Ovary (tissue), 9 donors: ENCODE measurements around the gene S100A6. TPM values are rescaled to one million over a fixed set of nuclear protein-coding genes. Genes with fewer than 3 reads are reported as not detected.

Experiments
- DNase-seq, 5 donors: peaks; one replicate each; pipeline ENCODE4 v3.0.0-alpha.2; 2019 to 2020
- H3K27ac ChIP-seq, 2 donors: fragments of 200-600 bp; one replicate each; pipeline versions ENCODE4 v1.5.1 to v1.8.0; 2019 to 2022
- H3K27me3 ChIP-seq: fragments of 200-600 bp; one replicate; pipeline ENCODE4 v1.8.0; 2022
- H3K36me3 ChIP-seq: fragments of 200-600 bp; sonication (generic); one replicate; pipeline ENCODE4 v1.5.1; 2019
- H3K4me1 ChIP-seq: one replicate; pipeline ENCODE4 v1.8.1; 2013; ENCODE audit warnings: mild to moderate bottlenecking, moderate library complexity; ENCODE audit not compliant: insufficient read depth
- H3K4me3 ChIP-seq: fragments of 200-600 bp; sonication (generic); one replicate; pipeline ENCODE4 v1.5.1; 2017
- H3K9me3 ChIP-seq, 2 donors: fragments of 200-600 bp in 1 of 2; sonication (generic) in 1 of 2; one replicate each; pipeline versions ENCODE4 v1.5.1 to v1.8.1; 2013 to 2019; ENCODE audit warnings: mild to moderate bottlenecking in 1 of 2, moderate library complexity in 1 of 2
- EP300 ChIP-seq: sonication (generic); formaldehyde crosslinking; IDR thresholded peaks from one replicate; pipeline ENCODE4 v1.6.1; 2017; ENCODE audit warnings: antibody characterized with exemption
- POLR2A ChIP-seq: fragments of 450-650 bp; IDR thresholded peaks from one replicate; pipeline ENCODE4 v1.6.1; 2017; ENCODE audit warnings: antibody characterized with exemption, mild to moderate bottlenecking, moderate library complexity
- WGBS, 3 donors: extraction: QIAGEN DNeasy Blood & Tissue Kit in 1 of 3; methylation state at CpG; one replicate each; pipeline versions ENCODE4 v1.1.5 to v1.1.7; 2013 to 2017; 5-methylcytosine and 5-hydroxymethylcytosine counted together
- intact Hi-C, 4 donors: fragments of 100-400 bp; cut with DNase I; formaldehyde crosslinking; loops; one replicate each; pipeline versions ENCODE4 v1.11.0 to v1.15.1; 2022 to 2023
- polyA plus RNA-seq, 2 donors: library from polyadenylated mRNA; stranded (reverse); fragments of 200-250 nt in 1 of 2; fragments of 350-450 nt in 1 of 2; fragmentation: Illumina TruSeq in 1 of 2; extraction: RNeasy Lipid Tissue Mini Kit (QIAGEN cat#74804) in 1 of 2; gene quantifications; one replicate each; pipeline ENCODE4 v1.2.3, GENCODE V29; 2013 to 2014
- total RNA-seq, 7 donors: library from RNA; depleted of rRNA in 2 of 7; stranded (reverse); fragments of >200 nt in 2 of 7; fragmentation: NEBNext Ultra II Directional in 3 of 7; extraction: Animal tissue kit (Norgen Biotek cat#: 25700) in 3 of 7; gene quantifications; one replicate each; pipeline versions ENCODE4 v1.1.0 to v1.2.4, GENCODE V29; 2016 to 2023
- TF ChIP-seq, protein P1 (sequence below), 3 donors: fragments of 450-650 bp in 2 of 3; fragments of 200-600 bp in 1 of 3; IDR thresholded peaks; one replicate each; pipeline versions ENCODE4 v1.5.1 to v1.8.0; 2016 to 2022; ENCODE audit warnings: antibody characterized with exemption in 3 of 3, mild to moderate bottlenecking in 1 of 3
- donor health status: DM: no; HTN: no; CAD: no; lungs with moderate emphysema.
- donor health status: DM: no; HTN: no; CAD: no.
- donor health status: Bipolar disorder and iron deficiency.
- donor health status: DM: yes; HTN: yes; CAD: no.
- donor health status: DM: no; HTN: no; CAD: no.
- donor health status: DM: yes; HTN: yes; CAD: no.

The S100A6 gene
- total and polyA plus RNA-seq, 9 donors = 170 to 764 (median 460) TPM

DNA sequence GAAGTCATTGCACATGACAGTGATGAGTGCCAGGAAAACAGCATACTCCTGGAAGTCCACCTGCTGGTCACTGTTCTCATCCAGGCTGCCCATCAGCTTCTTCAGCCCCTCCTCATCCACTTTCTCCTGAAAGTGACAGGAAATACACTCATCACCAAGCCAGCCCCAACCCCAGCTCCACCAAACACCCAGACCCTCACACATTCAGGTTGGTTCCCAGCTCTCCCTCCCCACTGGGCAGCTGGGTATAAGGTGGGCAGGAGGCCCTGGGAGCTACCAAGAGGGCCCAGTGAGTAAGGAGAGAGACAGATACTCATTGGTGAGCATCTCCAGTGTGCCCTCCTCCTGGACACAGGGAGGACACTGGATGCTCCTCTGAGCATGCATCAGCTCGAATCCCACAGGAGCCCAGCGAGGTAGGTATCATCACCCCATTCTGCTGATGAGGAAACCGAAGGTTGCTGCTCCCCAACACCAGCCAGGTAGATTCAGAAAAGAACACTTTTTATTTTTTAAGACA, 25.7 kb upstream of the S100A6 start:
- no peaks in the 10 kb centered on the region for H3K36me3 ChIP-seq
- no peak overlapping the region for H3K4me3 ChIP-seq
- TF ChIP-seq, protein P1, sequence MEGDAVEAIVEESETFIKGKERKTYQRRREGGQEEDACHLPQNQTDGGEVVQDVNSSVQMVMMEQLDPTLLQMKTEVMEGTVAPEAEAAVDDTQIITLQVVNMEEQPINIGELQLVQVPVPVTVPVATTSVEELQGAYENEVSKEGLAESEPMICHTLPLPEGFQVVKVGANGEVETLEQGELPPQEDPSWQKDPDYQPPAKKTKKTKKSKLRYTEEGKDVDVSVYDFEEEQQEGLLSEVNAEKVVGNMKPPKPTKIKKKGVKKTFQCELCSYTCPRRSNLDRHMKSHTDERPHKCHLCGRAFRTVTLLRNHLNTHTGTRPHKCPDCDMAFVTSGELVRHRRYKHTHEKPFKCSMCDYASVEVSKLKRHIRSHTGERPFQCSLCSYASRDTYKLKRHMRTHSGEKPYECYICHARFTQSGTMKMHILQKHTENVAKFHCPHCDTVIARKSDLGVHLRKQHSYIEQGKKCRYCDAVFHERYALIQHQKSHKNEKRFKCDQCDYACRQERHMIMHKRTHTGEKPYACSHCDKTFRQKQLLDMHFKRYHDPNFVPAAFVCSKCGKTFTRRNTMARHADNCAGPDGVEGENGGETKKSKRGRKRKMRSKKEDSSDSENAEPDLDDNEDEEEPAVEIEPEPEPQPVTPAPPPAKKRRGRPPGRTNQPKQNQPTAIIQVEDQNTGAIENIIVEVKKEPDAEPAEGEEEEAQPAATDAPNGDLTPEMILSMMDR (IDR thresholded peaks at IDR 0.05) = no peak
- TF ChIP-seq EP300 (no peak), POLR2A (no peak)
- no peak for DNase-seq
- intact Hi-C loops = loop anchor here in 1 of 4 donors (5.0 to 10.0 kb wide), 2 partner anchors 49 to 207 kb away; partner anchors contain the start of gene S100A9
- H3K27ac ChIP-seq = peak overlapping the region in 1 of 2 donors; percentile 27
- 96 to 100% (median 96%) methylated on average over 3 of the region's 3 CpGs for WGBS, 3 donors
- no peaks in the 10 kb centered on the region for H3K9me3 ChIP-seq
- peaks cover 16% of the 10 kb centered on the region for H3K4me1 ChIP-seq
- no peaks in the 10 kb centered on the region for H3K27me3 ChIP-seq

DNA sequence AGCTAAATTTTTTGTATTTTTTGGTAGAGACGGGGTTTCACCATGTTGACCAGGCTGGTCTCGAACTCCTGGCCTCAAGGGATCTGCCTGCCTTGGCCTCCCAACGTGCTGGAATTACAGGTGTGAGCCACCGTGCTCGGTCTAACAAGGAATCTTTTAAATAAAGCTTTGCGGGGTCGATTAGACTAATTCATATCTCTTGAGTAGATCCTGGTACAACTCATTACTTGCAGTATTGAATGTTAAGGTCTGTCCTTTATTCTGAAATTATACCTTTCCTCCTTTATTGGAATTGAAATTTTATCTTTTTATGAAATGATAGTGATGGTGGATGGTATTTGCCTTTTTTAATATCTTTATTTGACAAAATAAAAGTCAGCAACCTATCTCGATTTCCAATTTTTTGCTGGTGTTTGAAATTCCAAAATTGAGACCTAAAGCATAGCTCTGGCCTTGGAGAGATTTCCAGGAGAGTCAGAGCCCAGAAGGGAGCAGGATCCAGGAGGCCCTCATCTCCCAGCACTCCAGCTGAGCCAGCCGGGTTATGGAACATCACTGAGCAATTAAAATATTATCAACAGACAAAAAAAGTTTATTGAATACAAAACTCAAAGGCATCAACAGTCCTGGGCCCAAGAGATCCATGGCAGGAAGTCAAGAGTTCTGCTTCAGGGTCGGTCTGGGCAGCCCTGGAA, 25.1 kb upstream of the S100A6 start:
- TF ChIP-seq, protein P1 (IDR thresholded peaks at IDR 0.05) = no peak
- TF ChIP-seq POLR2A (no peak), EP300 (no peak)
- no peaks in the 10 kb centered on the region for H3K36me3 ChIP-seq
- H3K27me3 ChIP-seq = no peaks in the 10 kb centered on the region
- peaks cover 11% of the 10 kb centered on the region for H3K4me1 ChIP-seq
- no peak overlapping the region for H3K4me3 ChIP-seq
- intact Hi-C loops = loop anchor here in 1 of 4 donors (5.0 to 10.0 kb wide), 2 partner anchors 49 to 206 kb away; partner anchors contain the start of gene S100A9
- WGBS, 3 donors = 56 to 70% (median 67%) methylated on average over 10 of the region's 10 CpGs
- H3K27ac ChIP-seq = peak overlapping the region in 1 of 2 donors; percentile 27
- H3K9me3 ChIP-seq = no peaks in the 10 kb centered on the region
- DNase-seq = peak in 1 of 5 donors; percentile 38

DNA sequence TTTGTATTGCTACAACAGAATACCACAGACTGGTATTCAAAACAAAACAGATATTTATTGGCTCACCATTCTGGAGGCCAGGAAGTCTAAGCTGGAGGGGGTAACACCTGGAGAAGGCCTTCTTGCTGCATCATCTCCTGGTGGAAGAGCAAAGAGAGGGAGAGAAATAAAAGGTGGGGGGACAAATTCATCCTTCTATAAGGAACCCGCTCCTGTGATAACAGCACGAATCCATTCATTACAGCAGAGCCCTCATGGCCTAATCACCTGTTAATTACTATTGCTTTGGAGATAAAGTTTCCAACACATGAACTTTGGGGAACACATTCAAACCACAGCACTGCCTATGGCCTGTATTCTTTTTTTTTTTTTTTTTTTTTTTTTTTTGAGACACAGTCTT, 24.4 kb upstream of the S100A6 start:
- no peaks in the 10 kb centered on the region for H3K27me3 ChIP-seq
- intact Hi-C loops = loop anchor here in 1 of 4 donors (5.0 to 10.0 kb wide), 2 partner anchors 48 to 205 kb away; partner anchors contain the start of gene S100A9
- no peaks in the 10 kb centered on the region for H3K36me3 ChIP-seq
- no peak for TF ChIP-seq EP300
- TF ChIP-seq, protein P1 (IDR thresholded peaks at IDR 0.05) = no peak
- no peak for TF ChIP-seq POLR2A
- H3K9me3 ChIP-seq = no peaks in the 10 kb centered on the region
- no peak for DNase-seq
- no peak overlapping the region for H3K4me3 ChIP-seq
- no peak overlapping the region for H3K27ac ChIP-seq
- 93 to 97% (median 94%) methylated on average over 2 of the region's 2 CpGs for WGBS, 3 donors
- peaks cover 4% of the 10 kb centered on the region for H3K4me1 ChIP-seq

DNA sequence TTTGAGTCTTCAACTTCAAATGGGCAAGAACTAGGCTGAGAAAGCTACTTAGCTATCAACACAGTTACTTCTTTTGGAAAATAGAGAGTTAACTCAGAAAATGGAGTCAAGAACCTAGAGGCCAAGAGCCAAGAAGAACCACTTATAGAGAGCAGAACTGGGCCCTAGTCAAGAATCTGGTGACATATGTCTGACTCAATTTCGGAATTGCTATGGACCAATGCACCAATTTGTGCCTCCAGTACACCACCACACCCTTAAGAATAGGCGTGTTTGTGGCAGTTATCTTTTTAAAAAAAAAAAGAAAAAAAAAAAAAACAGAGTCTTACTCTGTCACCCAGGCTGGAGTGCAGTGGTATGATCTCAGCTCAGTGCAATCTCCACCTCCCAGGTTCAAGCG, 22.1 kb upstream of the S100A6 start:
- no peaks in the 10 kb centered on the region for H3K36me3 ChIP-seq
- intact Hi-C loops = loop anchor here in 1 of 4 donors (10.0 kb wide), 1 partner anchor 407 kb away; the partner anchor contains the start of genes CREB3L4 and SLC39A1
- no peaks in the 10 kb centered on the region for H3K27me3 ChIP-seq
- H3K4me1 ChIP-seq = peaks cover 15% of the 10 kb centered on the region
- no peak overlapping the region for H3K4me3 ChIP-seq
- 92 to 96% (median 93%) methylated on average over 3 of the region's 3 CpGs for WGBS, 3 donors
- TF ChIP-seq POLR2A = no peak
- TF ChIP-seq, protein P1 (IDR thresholded peaks at IDR 0.05) = no peak
- no peak for TF ChIP-seq EP300
- H3K9me3 ChIP-seq = no peaks in the 10 kb centered on the region
- no peak overlapping the region for H3K27ac ChIP-seq
- no peak for DNase-seq
